ENCODE measurements around the gene MXRA7.

GRCh38 chr17:76757256-76757655, 46.5 kb upstream of the MXRA7 start:
- TF ChIP-seq, protein P1, sequence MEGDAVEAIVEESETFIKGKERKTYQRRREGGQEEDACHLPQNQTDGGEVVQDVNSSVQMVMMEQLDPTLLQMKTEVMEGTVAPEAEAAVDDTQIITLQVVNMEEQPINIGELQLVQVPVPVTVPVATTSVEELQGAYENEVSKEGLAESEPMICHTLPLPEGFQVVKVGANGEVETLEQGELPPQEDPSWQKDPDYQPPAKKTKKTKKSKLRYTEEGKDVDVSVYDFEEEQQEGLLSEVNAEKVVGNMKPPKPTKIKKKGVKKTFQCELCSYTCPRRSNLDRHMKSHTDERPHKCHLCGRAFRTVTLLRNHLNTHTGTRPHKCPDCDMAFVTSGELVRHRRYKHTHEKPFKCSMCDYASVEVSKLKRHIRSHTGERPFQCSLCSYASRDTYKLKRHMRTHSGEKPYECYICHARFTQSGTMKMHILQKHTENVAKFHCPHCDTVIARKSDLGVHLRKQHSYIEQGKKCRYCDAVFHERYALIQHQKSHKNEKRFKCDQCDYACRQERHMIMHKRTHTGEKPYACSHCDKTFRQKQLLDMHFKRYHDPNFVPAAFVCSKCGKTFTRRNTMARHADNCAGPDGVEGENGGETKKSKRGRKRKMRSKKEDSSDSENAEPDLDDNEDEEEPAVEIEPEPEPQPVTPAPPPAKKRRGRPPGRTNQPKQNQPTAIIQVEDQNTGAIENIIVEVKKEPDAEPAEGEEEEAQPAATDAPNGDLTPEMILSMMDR (conservative IDR thresholded peaks at IDR 0.05), result no peak
- TF ChIP-seq ZFX (IDR thresholded peaks at IDR 0.05), result no peak
